DND-41 (cell line): ENCODE data around the gene MYL1.

ENCODE experiments used
- ATAC-seq: fragments of 200-7000 bp; cut with Tn5 transposase; 3 replicates; pipeline ENCODE4 v1.9.1; 2021; ENCODE audit warnings: low read depth; ENCODE audit not compliant: insufficient read depth
- DNase-seq: peaks from one replicate; pipeline ENCODE4 v3.0.0-alpha.2; 2020
- H2AFZ ChIP-seq: 2 replicates; pipeline ENCODE4 v1.6.0; 2012; ENCODE audit warnings: low read depth, low read length
- H3K27ac ChIP-seq: 2 replicates; pipeline ENCODE4 v1.5.1; 2012; ENCODE audit warnings: low read length, inconsistent platforms
- H3K27me3 ChIP-seq: fragments of 200-600 bp; sonication (generic); 2 replicates; pipeline ENCODE4 v1.6.0; 2012; ENCODE audit warnings: low read length, mild to moderate bottlenecking, inconsistent platforms; ENCODE audit not compliant: insufficient read depth, poor library complexity
- H3K36me3 ChIP-seq: 2 replicates; pipeline ENCODE4 v1.5.1; 2012; ENCODE audit warnings: low read length, inconsistent platforms; ENCODE audit not compliant: insufficient read depth
- H3K4me1 ChIP-seq: 2 replicates; pipeline ENCODE4 v1.5.1; 2012; ENCODE audit warnings: mild to moderate bottlenecking, low read length; ENCODE audit not compliant: insufficient read depth
- H3K4me2 ChIP-seq: 2 replicates; pipeline ENCODE4 v1.6.0; 2012; ENCODE audit warnings: mild to moderate bottlenecking, moderate library complexity, low read length, inconsistent platforms; ENCODE audit not compliant: insufficient read depth
- H3K4me3 ChIP-seq, 2 experiments: fragments of 200-600 bp in 1 of 2; shearing (Covaris generic) in 1 of 2; 2 replicates each; pipeline ENCODE4 v1.5.1; 2012 to 2016; ENCODE audit warnings: inconsistent platforms in 2 of 2, low read length in 2 of 2, mild to moderate bottlenecking in 2 of 2, low read depth in 1 of 2, moderate library complexity in 1 of 2
- H3K79me2 ChIP-seq: 2 replicates; pipeline ENCODE4 v1.6.0; 2012; ENCODE audit warnings: low read length, inconsistent platforms; ENCODE audit not compliant: insufficient read depth
- H3K9ac ChIP-seq: 2 replicates; pipeline ENCODE4 v1.6.0; 2012; ENCODE audit warnings: low read depth, mild to moderate bottlenecking, inconsistent platforms, low read length, moderate library complexity
- H3K9me3 ChIP-seq: 2 replicates; pipeline ENCODE4 v1.5.1; 2012; ENCODE audit warnings: low read length, moderate library complexity, mild to moderate bottlenecking, inconsistent platforms; ENCODE audit not compliant: insufficient read depth, severe bottlenecking
- H4K20me1 ChIP-seq: 2 replicates; pipeline ENCODE4 v1.6.0; 2012; ENCODE audit warnings: low read length; ENCODE audit not compliant: insufficient read depth
- EZH2 ChIP-seq: IDR thresholded peaks from 3 replicates; pipeline ENCODE4 v1.6.1; 2012; ENCODE audit warnings: borderline replicate concordance, low read depth, mild to moderate bottlenecking, moderate library complexity, low read length, inconsistent platforms; ENCODE audit not compliant: severe bottlenecking
- TF ChIP-seq, protein P1 (sequence below): IDR thresholded peaks from 2 replicates; pipeline ENCODE4 v1.5.1; 2012; ENCODE audit warnings: borderline replicate concordance, low read length, moderate library complexity, mild to moderate bottlenecking; ENCODE audit not compliant: poor library complexity, severe bottlenecking; ENCODE audit errors: extremely low read depth

The MYL1 gene

DNA sequence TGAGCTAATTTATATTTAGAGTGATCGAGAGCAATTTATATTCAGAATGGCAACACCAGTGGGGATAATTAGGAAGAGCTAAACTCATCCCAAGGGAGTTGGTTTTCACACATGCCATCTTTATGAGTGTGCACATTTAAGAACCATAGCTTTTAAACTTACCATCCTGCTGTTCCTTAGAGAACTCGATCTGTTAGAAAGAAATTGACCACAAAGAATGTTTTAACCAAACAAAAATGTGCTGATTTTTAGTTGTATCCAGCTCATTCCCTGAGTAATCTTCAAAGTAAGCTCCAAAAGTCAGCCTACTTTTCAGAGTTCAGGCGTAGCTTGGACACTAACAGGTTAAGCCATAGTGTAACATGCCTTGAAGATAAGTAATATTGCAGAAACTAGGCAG is 12.6 kb downstream of the MYL1 start:
- ATAC-seq (no peak), DNase-seq (no peak)
- Histone ChIP-seq H3K36me3 (no peaks in the 10 kb centered on the region), H3K27ac (no peak overlapping the region), H3K27me3 (no peaks in the 10 kb centered on the region), H2AFZ (no peak overlapping the region), H3K4me2 (no peak overlapping the region), H3K79me2 (no peaks in the 10 kb centered on the region), H3K4me1 (no peaks in the 10 kb centered on the region), H3K9me3 (no peaks in the 10 kb centered on the region), H3K9ac (no peak overlapping the region), H3K4me3 (no peak overlapping the region), H4K20me1 (no peaks in the 10 kb centered on the region)
- TF ChIP-seq, protein P1, sequence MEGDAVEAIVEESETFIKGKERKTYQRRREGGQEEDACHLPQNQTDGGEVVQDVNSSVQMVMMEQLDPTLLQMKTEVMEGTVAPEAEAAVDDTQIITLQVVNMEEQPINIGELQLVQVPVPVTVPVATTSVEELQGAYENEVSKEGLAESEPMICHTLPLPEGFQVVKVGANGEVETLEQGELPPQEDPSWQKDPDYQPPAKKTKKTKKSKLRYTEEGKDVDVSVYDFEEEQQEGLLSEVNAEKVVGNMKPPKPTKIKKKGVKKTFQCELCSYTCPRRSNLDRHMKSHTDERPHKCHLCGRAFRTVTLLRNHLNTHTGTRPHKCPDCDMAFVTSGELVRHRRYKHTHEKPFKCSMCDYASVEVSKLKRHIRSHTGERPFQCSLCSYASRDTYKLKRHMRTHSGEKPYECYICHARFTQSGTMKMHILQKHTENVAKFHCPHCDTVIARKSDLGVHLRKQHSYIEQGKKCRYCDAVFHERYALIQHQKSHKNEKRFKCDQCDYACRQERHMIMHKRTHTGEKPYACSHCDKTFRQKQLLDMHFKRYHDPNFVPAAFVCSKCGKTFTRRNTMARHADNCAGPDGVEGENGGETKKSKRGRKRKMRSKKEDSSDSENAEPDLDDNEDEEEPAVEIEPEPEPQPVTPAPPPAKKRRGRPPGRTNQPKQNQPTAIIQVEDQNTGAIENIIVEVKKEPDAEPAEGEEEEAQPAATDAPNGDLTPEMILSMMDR = no peak
- TF ChIP-seq EZH2 = no peak

DNA sequence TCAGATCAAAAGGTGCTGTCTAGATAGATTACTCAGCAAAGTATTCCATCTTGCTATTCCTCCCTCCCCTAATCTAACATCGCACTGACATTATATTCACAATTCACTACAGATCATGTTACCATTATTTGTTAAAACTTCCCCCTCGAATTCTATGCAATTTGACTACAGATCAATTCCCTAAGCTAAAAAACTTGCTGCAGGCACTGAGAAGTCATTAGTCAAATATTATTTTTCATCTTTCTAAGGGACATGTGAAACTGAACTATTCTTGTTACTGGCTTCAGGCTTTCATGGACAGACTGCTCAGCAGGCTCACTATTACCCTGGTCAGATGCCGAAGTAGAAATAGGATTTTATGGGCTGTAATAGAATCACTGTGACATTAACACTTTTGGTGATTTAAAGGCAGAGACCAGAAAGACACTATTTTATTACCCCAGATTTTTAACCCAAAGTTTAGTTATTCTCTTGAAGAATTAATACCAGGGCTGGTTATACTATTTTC is 15.1 kb downstream of the MYL1 start:
- Histone ChIP-seq H3K36me3 (no peaks in the 10 kb centered on the region), H3K4me2 (no peak overlapping the region), H3K27ac (no peak overlapping the region), H3K79me2 (no peaks in the 10 kb centered on the region), H3K9ac (no peak overlapping the region), H3K9me3 (no peaks in the 10 kb centered on the region), H3K4me3 (no peak overlapping the region), H3K4me1 (no peaks in the 10 kb centered on the region), H3K27me3 (no peaks in the 10 kb centered on the region), H2AFZ (no peak overlapping the region), H4K20me1 (no peaks in the 10 kb centered on the region)
- DNase-seq = no peak
- ATAC-seq = no peak
- TF ChIP-seq, protein P1 = no peak
- TF ChIP-seq EZH2 = no peak

DNA sequence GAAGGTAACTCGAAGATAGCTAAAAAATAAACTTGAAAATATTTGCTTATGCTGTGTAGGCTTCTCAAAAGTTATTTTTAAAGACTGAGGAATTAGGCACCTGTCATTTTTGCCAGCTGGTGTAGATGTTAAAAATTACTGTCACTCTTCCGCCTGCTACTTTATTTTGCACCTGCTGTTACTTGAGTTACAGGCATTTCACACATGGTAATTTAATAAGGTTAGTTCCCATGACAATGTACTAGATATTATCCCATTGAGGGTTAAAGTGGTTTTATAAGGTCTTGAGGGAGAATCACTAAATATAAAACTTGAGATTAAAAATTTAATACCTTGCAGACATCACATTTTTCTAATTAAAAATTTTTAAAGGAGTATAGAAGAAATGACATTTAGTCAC is 26.6 kb downstream of the MYL1 start:
- Histone ChIP-seq H3K36me3 (no peaks in the 10 kb centered on the region), H2AFZ (no peak overlapping the region), H3K4me2 (no peak overlapping the region), H3K4me1 (no peaks in the 10 kb centered on the region), H3K4me3 (no peak overlapping the region), H3K79me2 (no peaks in the 10 kb centered on the region), H3K9ac (no peak overlapping the region), H4K20me1 (no peaks in the 10 kb centered on the region), H3K27me3 (peaks cover 4% of the 10 kb centered on the region), H3K9me3 (no peaks in the 10 kb centered on the region), H3K27ac (no peak overlapping the region)
- TF ChIP-seq EZH2 = no peak
- DNase-seq (no peak), ATAC-seq (no peak)

DNA sequence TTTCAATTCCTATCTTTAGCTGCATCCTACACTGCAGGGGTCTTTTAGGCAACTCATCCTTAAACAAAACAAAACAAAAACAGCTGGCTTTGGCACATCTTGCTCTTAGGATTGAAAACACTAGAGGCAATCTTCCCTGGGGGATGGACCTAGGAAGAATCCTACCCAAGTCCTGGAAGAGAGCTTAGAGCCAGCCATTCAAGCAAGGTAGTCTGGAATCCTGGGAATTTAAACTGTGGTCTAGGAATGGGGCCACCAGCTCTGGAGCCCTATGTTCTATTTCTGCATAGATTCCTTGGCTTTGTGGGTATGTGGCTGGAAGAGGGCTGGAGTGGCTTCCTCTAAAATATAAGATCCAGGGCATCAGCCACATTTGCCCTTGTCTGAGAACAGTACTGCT is 27.7 kb downstream of the MYL1 start:
- no peak overlapping the region for H2AFZ ChIP-seq
- H4K20me1 ChIP-seq = no peaks in the 10 kb centered on the region
- DNase-seq (no peak), ATAC-seq (no peak)
- H3K9me3 ChIP-seq = no peaks in the 10 kb centered on the region
- TF ChIP-seq EZH2 = no peak
- TF ChIP-seq, protein P1 = no peak
- peaks cover 4% of the 10 kb centered on the region for H3K27me3 ChIP-seq
- no peak overlapping the region for H3K4me2 ChIP-seq
- no peaks in the 10 kb centered on the region for H3K4me1 ChIP-seq
- H3K36me3 ChIP-seq = no peaks in the 10 kb centered on the region
- H3K4me3 ChIP-seq = no peak overlapping the region
- H3K9ac ChIP-seq = no peak overlapping the region
- H3K27ac ChIP-seq = no peak overlapping the region
- no peaks in the 10 kb centered on the region for H3K79me2 ChIP-seq
